Islet precursor cell (in vitro differentiated cells): ENCODE results near the gene DBNL.

Experiments used
- DNase-seq: peaks from one replicate; pipeline ENCODE4 v3.0.0-alpha.2; 2018

DBNL gene

DNA sequence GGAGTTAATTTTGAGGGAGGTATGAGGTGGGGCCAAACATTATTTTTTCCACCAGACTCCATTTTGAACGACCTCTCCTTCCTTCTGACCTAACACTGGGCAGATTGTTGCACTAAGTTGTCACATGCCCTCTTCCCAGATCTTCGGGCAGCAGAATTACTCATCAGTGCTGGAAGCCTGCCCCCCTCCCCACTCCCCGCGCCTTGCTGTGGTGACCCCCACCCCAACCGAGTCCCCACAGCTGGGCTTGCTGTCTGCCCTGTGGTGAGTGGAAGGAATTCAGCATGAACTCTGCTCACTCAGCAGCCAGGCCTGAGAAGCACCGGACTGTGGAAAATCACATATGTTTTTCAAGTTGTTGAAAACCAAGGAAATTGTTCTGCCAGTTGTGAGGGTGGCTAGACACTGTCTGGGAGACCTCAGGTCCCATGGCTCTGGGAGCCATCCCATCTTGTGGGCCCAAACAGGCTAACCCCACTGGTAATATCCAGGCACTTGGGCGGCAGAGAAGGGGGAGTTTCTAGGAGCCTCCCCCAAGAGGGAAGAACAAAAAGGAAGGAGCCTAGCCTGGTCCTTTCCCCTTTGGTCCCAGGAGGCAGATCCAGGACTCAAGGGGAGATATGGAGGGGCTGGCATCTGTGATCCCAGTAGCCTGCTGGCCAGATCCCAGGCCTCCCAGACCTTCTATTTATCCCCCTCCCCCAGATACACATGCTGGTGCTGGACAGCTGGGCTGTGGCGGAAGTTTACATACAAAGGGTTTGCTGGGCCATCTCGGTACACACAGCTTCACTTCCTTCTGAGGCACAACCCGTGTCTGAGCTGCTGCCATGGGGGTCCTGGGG, 56.2 kb downstream of the DBNL start:
- no peak for DNase-seq

DNA sequence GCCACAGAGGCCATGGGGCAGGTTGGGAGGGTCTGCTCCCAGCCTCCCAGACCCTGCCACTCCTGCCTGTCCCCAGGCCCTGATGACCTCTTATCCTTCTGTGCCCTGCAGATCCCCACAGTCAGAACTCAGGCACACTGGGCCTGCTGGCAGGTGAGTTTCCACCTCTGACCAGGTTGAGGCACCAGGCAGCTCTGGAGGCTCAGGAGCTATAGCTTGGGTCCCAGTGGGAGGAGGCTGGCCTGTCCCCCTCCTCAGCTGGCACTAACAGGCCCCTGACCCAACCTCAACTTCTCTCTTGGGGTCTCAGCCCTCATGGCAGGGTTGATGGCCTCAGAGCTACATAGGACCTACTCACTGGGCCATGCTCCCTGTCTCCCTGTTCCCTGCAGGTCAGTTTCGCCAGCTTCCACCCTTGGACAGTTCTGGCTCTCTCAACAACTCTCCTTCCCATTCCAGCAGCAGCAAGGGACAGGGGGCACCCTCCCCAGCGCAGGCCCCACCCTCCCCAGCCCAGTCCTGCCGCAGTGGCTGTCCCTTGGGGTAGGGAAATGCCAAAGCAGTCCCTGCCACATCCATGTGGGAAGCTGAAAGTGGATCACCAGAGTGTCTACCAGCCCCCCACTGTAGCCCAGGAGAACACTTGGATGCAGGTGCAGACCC, 56.9 kb downstream of the DBNL start:
- DNase-seq = no peak

GRCh38 chr7:44101966-44102845, 57.7 kb downstream of the DBNL start:
- no peak for DNase-seq

GRCh38 chr7:44102846-44103565, 58.5 kb downstream of the DBNL start:
- no peak for DNase-seq

DNA sequence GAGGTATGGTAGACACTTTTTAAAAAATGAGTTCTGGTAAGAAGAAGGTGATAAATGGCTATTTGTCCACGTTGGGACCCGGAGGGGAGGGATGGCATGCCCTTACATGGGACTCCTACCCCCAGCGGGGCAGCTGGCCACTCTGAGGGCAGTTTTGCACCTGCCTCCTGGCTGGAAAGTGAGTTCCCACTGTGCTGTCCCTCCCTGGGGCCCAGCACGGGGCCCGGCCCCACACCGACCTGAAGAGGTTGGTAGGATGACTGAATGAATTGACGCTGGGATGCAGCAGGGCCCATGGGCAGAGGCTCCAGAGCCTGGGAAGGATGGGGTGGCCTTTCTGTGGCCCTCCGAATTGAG, 59.0 kb downstream of the DBNL start:
- no peak for DNase-seq

GRCh38 chr7:44103923-44104859, 59.7 kb downstream of the DBNL start, which contains the start of gene AEBP1:
AEBP1 (plus strand) TSS chr7:44104345; CDS start chr7:44104666, 321 bp downstream.
- peak; percentile 82 for DNase-seq

DNA sequence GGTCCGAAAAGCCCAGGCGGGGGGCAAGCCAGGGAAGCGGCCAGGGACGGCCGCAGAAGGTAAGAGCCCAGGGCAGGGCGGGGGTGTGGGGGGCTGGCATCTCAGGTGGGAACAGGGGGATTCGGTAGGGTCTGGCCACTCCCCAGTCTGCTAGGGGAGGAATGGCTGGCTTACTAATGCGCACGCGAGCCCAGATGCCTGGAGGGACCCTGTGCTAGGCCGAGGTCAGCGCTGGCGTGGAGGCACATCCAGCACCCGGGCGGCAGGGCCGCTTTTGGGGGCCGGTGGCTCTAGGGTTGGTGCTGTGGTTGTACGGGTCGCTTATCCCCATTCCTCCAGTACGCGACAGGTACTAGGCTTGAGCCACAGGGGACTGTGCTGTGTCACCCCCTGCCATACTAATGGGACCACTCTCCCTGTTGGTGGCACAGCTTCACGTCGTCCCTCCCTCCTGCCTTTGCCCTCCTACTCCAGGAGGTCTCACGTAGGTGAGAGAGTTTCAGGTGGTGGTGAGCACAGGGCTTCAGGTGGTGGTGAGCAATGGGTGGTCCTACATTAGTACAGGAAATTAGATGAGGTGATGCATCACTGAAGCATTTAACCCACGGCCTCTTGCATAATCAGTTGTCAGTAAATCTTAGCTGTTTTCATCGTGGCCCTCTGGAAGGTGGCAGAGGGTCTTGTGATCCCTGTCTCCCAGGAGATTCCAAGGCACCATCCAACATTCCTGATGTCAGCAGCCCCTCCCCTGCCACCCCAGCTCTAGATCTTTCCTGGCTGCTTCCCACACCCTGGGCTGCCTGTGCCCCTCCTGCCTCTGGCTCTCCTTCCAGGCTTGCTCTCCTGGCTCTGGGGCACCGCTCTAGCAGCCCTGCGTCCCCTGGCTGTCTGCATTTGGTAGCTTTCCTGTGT, 60.6 kb downstream of the DBNL start:
- DNase-seq = peak; percentile 78

- no peak for DNase-seq
These were observed 61.3 kb downstream of the DBNL start for GRCh38 chr7:44105832-44106231.

DNA sequence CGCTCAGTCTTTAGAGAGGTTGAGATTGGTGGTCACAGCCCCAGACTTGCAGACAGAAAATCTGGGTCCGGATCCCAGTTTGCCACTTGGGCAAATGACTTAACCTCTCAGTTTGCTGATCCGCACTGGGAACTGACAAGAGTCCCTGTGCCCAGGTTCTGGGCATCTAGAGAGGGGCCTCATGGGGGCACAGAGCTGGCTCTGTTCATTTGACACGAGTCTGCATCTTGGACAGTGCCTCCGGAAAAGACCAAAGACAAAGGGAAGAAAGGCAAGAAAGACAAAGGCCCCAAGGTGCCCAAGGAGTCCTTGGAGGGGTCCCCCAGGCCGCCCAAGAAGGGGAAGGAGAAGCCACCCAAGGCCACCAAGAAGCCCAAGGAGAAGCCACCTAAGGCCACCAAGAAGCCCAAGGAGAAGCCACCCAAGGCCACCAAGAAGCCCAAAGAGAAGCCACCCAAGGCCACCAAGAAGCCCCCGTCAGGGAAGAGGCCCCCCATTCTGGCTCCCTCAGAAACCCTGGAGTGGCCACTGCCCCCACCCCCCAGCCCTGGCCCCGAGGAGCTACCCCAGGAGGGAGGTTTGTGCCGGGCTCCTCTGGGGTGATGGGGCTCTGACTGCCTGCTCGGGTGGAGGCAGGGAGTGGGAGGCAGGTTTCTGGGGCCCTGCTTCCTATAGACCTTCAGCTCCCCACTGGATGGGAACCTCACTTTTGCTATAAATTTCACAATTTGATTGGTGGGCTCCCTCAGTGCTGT, 62.0 kb downstream of the DBNL start:
- DNase-seq = no peak

DNA sequence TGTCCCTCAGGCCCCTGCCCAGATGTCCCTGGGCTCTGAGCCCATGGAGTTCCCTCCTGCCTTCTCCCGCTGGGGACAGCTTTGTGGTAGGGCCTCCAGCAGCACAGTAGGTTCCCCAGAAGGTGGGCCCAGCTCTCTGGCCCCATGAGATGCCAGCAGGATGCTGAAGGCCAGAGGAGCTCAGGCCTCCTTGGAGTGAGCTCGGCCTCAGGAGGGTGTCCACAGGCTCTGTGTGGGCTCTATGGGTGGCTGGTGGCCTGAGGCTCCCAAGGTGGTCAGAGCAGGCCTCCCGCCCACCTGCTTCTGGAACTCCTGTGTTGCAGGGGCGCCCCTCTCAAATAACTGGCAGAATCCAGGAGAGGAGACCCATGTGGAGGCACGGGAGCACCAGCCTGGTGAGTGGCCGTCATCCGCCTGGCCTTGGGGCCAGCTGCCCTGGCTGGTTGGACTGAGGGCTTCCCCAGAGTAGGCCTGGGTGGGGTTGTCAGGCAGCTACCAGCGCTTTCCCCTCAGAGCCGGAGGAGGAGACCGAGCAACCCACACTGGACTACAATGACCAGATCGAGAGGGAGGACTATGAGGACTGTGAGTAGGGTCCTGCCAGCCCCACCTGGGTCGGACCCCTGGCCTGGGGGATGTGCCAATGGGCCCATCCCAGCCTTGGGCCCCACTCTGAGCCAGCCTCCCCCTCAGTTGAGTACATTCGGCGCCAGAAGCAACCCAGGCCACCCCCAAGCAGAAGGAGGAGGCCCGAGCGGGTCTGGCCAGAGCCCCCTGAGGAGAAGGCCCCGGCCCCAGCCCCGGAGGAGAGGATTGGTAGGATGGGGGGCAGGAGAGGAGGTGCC, 62.8 kb downstream of the DBNL start:
- no peak for DNase-seq

- no peak for DNase-seq
These were observed 63.7 kb downstream of the DBNL start for GRCh38 chr7:44107961-44108767.

DNA sequence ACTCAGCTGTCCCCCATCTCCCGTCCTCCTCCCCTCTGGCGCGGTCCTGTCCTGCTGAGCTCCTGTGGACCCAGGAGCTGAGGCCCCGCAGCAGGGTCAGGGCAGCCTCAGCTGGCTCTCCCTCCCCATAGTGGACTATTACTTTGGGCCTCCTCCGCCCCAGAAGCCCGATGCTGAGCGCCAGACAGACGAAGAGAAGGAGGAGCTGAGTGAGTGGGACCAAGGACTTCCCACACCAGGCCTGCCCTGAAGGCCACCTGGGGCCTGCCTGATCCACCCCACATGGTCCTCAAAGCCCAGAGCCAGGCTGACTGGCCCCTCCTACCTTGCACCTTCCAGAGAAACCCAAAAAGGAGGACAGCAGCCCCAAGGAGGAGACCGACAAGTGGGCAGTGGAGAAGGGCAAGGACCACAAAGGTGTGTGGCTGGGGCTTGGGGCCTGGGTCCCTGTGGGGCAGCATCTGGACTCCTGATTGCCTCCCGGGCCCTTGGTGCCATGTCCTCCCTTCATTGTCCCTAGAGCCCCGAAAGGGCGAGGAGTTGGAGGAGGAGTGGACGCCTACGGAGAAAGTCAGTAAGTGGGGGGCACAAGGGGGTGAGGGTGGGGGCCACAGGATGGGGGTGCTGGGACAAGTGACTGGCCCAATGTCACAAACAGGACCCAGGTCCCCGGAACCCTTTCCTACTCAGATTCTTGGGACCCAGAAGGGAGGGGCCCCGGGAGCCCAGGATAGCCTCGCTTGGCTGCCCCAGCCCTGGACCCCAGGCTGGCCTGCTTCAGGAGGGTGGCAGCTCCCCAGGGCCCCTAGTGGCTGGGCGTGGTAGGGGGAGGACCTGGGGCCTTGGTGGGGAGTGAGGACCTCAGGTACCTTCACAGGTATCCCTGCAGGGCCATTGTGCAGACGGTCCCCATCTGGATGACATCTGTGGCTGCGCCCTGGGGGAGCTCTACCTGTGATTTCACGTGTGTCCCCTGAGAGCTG, 64.6 kb downstream of the DBNL start:
- DNase-seq = no peak

- DNase-seq = no peak
These were observed 65.5 kb downstream of the DBNL start for GRCh38 chr7:44109991-44110390.

DNA sequence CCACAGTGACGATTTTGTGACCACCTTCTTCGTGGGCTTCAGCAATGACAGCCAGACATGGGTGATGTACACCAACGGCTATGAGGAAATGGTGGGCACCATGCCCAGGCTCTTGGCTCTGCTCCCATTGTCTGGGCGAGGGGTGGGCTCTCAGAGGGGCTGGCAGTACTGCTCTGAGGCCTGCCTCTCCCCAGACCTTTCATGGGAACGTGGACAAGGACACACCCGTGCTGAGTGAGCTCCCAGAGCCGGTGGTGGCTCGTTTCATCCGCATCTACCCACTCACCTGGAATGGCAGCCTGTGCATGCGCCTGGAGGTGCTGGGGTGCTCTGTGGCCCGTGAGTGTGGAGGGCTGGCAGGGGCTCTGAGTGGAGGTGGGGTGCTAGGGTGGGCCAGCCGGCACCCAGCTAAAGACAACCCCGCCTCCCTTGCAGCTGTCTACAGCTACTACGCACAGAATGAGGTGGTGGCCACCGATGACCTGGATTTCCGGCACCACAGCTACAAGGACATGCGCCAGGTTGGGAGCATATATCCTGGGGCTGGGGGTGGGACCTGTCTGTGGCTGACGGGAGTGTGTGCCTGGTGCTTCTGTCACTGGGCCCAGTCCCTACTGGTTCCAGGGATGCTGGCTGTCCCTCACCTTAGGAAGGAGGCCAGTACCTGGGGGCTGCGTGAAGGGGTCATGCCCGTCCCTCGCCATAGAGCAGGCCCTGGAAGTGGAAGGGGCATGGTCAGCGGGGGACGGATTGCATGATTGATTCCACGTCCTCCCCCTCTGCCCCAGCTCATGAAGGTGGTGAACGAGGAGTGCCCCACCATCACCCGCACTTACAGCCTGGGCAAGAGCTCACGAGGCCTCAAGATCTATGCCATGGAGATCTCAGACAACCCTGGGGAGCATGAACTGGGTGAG, 66.5 kb downstream of the DBNL start:
- no peak for DNase-seq
